ENCODE data around the gene TRAT1.

Gene TRAT1

GRCh38 chr3:108849075-108849474 lies 26.5 kb downstream of the TRAT1 start:
- TF ChIP-seq CTCF (IDR thresholded peaks at IDR 0.05; ENCODE audit: control insufficient read depth, extremely low read depth, insufficient read depth): no peak
- H3K4me3 ChIP-seq (ENCODE audit: low read depth, low read length): no peak overlapping the region
- DNase-seq (ENCODE audit: low read depth): no peak

GRCh38 chr3:108861401-108861800 lies 38.8 kb downstream of the TRAT1 start:
- H3K4me3 ChIP-seq (ENCODE audit: low read depth, low read length): no peak overlapping the region
- DNase-seq (ENCODE audit: low read depth): no peak
- TF ChIP-seq CTCF (IDR thresholded peaks at IDR 0.05; ENCODE audit: control insufficient read depth, extremely low read depth, insufficient read depth): no peak

GRCh38 chr3:108862865-108863798 lies 40.5 kb downstream of the TRAT1 start:
- DNase-seq (ENCODE audit: low read depth): no peak
- TF ChIP-seq CTCF (IDR thresholded peaks at IDR 0.05; ENCODE audit: control insufficient read depth, extremely low read depth, insufficient read depth): no peak
- no peak overlapping the region for H3K4me3 ChIP-seq (ENCODE audit: low read depth, low read length)

GRCh38 chr3:108863799-108864135 lies 41.2 kb downstream of the TRAT1 start:
- TF ChIP-seq CTCF (IDR thresholded peaks at IDR 0.05; ENCODE audit: control insufficient read depth, extremely low read depth, insufficient read depth): no peak
- H3K4me3 ChIP-seq (ENCODE audit: low read depth, low read length): no peak overlapping the region

GRCh38 chr3:108877901-108878300 lies 55.3 kb downstream of the TRAT1 start:
- no peak overlapping the region for H3K4me3 ChIP-seq (ENCODE audit: low read depth, low read length)
- no peak for DNase-seq (ENCODE audit: low read depth)
- TF ChIP-seq CTCF (IDR thresholded peaks at IDR 0.05; ENCODE audit: control insufficient read depth, extremely low read depth, insufficient read depth): no peak

More at GRCh38 chr3:108863799-108864135, 41.2 kb downstream of the TRAT1 start:
- DNase-seq (ENCODE audit: low read depth): no peak

GRCh38 chr3:108879915-108880314 lies 57.3 kb downstream of the TRAT1 start:
- DNase-seq (ENCODE audit: low read depth): no peak
- TF ChIP-seq CTCF (IDR thresholded peaks at IDR 0.05; ENCODE audit: control insufficient read depth, extremely low read depth, insufficient read depth): peak; percentile 50
- H3K4me3 ChIP-seq (ENCODE audit: low read depth, low read length): no peak overlapping the region

GRCh38 chr3:108882762-108883161 lies 60.2 kb downstream of the TRAT1 start:
- TF ChIP-seq CTCF (IDR thresholded peaks at IDR 0.05; ENCODE audit: control insufficient read depth, extremely low read depth, insufficient read depth): no peak
- no peak overlapping the region for H3K4me3 ChIP-seq (ENCODE audit: low read depth, low read length)
- DNase-seq (ENCODE audit: low read depth): no peak
